Fibroblast of lung (primary cell): ENCODE data around the gene CNR2.

Source experiments
- CTCF ChIP-seq, 2 donors: IDR thresholded peaks in 1 of 2; conservative IDR thresholded peaks in 1 of 2; 1 replicate in 1 of 2; 2 replicates in 1 of 2; pipeline ENCODE4 v1.5.1; 2011 to 2012; ENCODE audit warnings: low read length in 2 of 2, control low read depth in 1 of 2, inconsistent platforms in 1 of 2, low read depth in 1 of 2, mild to moderate bottlenecking in 1 of 2
- EZH2 ChIP-seq: IDR thresholded peaks from 2 replicates; pipeline ENCODE4 v1.5.1; 2012; ENCODE audit warnings: low read length, control low read depth, mild to moderate bottlenecking; ENCODE audit errors: missing control alignments

GRCh38 chr1:23882746-23883145, 30.4 kb downstream of the CNR2 start:
- TF ChIP-seq CTCF (conservative IDR thresholded peaks at IDR 0.05 in 1 of 2, IDR thresholded peaks at IDR 0.05 in 1 of 2; ENCODE audit: low read depth in 1 of 2, low read length in 2 of 2): no peak
- TF ChIP-seq EZH2: no peak
